Measurements from ENCODE around the gene LRRC75A. TPM values are rescaled to one million over a fixed set of nuclear protein-coding genes. Genes with fewer than 3 reads are reported as not detected.

Gene LRRC75A
- total and polyA plus RNA-seq, 2 donors (not counting 3 experiments of a cell fraction or from before 2014, with no cell fraction given), result 3.7 to 6.1 TPM

DNA sequence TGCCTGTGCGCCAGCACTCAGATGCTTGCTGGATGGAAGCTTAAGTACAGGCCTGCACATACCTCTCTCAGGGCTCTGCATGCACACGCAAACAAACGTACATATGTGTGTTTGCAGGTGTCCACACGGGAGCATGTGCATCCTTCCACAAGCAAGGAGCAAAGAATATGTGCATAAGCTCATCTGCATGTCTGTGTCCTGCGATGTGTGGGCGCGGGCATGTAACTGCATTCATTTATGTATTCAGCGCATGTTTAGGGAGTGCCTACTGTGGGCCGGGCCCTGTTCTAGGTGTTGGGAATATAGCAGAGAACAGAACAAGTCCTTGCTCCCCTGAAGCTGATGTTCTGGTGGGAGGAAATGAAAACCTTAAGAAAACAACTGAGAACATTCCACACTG lies 62.9 kb downstream of the LRRC75A start:
- DNase-seq (ENCODE audit: low read depth, low spot score) (no peak), FAIRE-seq (no peak)
- Histone ChIP-seq H2AFZ (ENCODE audit: low read depth, low read length) (no peak overlapping the region), H3K9me3 (replicated peaks; ENCODE audit: control insufficient read depth, insufficient read depth, low read length) (no peaks in the 10 kb centered on the region), H3K4me1 (ENCODE audit: control insufficient read depth, extremely low read depth, insufficient read depth, low read length) (no peaks in the 10 kb centered on the region), H3K9me1 (replicated peaks; ENCODE audit: control insufficient read depth, extremely low read depth, insufficient read depth, low read length) (no peaks in the 10 kb centered on the region), H3K27me3 (ENCODE audit: control insufficient read depth in 2 of 2, insufficient read depth in 2 of 2, low read length in 2 of 2) (no peaks in the 10 kb centered on the region), H4K20me1 (replicated peaks; ENCODE audit: control insufficient read depth, extremely low read depth, insufficient read depth, low read length) (no peaks in the 10 kb centered on the region), H3K36me3 (ENCODE audit: control insufficient read depth in 2 of 2, extremely low read depth in 1 of 2, insufficient read depth in 2 of 2, low read length in 2 of 2) (no peaks in the 10 kb centered on the region), H3K27ac (ENCODE audit: insufficient read depth, low read depth, low read length) (no peak overlapping the region), H3K9ac (replicated peaks; ENCODE audit: extremely low read depth, insufficient read depth, low read length) (no peak overlapping the region), H3K4me2 (ENCODE audit: insufficient read depth, low read length) (no peak overlapping the region), H3K4me3 (replicated peaks in 1 of 3; ENCODE audit: insufficient read depth in 1 of 3, low read depth in 1 of 3, low read length in 3 of 3) (no peak overlapping the region), H3K79me2 (ENCODE audit: control insufficient read depth, insufficient read depth, low read length) (no peaks in the 10 kb centered on the region)
- no TSS peak for BruUV-seq (replicated peaks)
- ChIA-PET POLR2A (no interaction called here), CTCF (interaction anchor here (1.0 to 3.3 kb wide), 10 partner anchors 9 to 93 kb away, joined by 3 to 28 read pairs (median 6); partner anchors contain the start of gene TRPV2)
- TF ChIP-seq, protein P1, sequence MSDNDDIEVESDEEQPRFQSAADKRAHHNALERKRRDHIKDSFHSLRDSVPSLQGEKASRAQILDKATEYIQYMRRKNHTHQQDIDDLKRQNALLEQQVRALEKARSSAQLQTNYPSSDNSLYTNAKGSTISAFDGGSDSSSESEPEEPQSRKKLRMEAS (IDR thresholded peaks at IDR 0.05; ENCODE audit: insufficient read depth, insufficient read length), result no peak
- TF ChIP-seq, protein P2, sequence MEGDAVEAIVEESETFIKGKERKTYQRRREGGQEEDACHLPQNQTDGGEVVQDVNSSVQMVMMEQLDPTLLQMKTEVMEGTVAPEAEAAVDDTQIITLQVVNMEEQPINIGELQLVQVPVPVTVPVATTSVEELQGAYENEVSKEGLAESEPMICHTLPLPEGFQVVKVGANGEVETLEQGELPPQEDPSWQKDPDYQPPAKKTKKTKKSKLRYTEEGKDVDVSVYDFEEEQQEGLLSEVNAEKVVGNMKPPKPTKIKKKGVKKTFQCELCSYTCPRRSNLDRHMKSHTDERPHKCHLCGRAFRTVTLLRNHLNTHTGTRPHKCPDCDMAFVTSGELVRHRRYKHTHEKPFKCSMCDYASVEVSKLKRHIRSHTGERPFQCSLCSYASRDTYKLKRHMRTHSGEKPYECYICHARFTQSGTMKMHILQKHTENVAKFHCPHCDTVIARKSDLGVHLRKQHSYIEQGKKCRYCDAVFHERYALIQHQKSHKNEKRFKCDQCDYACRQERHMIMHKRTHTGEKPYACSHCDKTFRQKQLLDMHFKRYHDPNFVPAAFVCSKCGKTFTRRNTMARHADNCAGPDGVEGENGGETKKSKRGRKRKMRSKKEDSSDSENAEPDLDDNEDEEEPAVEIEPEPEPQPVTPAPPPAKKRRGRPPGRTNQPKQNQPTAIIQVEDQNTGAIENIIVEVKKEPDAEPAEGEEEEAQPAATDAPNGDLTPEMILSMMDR (IDR thresholded peaks at IDR 0.05; ENCODE audit: extremely low read depth in 1 of 2, insufficient read depth in 1 of 2, low read depth in 1 of 2, low read length in 2 of 2), result no peak
- no peak for TF ChIP-seq FOS (IDR thresholded peaks at IDR 0.05; ENCODE audit: borderline replicate concordance, insufficient read depth, low read length)
- TF ChIP-seq EZH2 (IDR thresholded peaks at IDR 0.05; ENCODE audit: borderline replicate concordance, low read depth, low read length, severe bottlenecking), result no peak
- no peak for TF ChIP-seq POLR2AphosphoS5 (IDR thresholded peaks at IDR 0.05; ENCODE audit: insufficient read depth, low read depth, low read length)
- no peak for TF ChIP-seq GATA2 (IDR thresholded peaks at IDR 0.05; ENCODE audit: insufficient read depth, insufficient read length, low read depth, low read length)
- no peak for TF ChIP-seq MYC (IDR thresholded peaks at IDR 0.05; ENCODE audit: low read depth, low read length)
- no peak for TF ChIP-seq POLR2A (IDR thresholded peaks at IDR 0.05; ENCODE audit: low read depth, low read length)
- TF ChIP-seq JUN (IDR thresholded peaks at IDR 0.05; ENCODE audit: borderline replicate concordance, insufficient read depth, insufficient read length, low read depth), result no peak
- dilution Hi-C loops (cut with MboI; ENCODE audit: extremely low pct_ligation_motif_present, low sequenced_read_pairs) (no loop called here), intact Hi-C loops (cut with micrococcal nuclease) (no loop called here)

All from endothelial cell of umbilical vein (primary cell).